HG03039 (cell line): ENCODE results near the gene KRT33B.
"Not testable (repeated sequence)": the region's sequence is repeated elsewhere in the genome, so short reads cannot be mapped to it uniquely, and the experiment has no call there.

Experiments
- ATAC-seq: cut with Tn5 transposase; IDR thresholded peaks from one replicate; pipeline ENCODE4 v1.9.1; 2021; ENCODE audit warnings: mild to moderate bottlenecking, moderate library complexity; ENCODE audit not compliant: unreplicated experiment

KRT33B gene

DNA sequence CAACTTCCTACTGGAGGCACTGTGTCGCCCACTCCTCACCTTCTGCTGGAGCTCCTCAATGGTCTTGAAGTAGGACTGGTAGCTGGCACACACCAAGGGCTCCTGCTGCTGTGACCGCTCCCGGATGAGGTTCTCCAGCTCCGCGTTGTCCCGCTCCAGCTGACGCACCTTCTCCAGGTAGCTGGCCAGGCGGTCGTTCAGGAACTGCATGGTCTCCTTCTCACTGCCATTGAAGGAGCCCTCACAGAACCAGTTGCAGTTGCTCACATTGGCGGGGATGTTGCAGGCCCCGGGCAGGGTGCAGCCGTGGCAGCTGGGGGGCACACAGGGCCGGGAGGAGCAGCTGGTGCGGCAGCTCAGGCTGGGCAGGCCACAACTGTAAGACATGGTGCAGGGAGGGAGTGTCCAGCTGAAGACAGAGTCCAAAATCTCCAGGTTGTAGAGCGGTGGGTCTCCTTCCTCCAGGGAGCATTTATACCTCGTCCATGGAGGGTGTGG is 19.2 kb downstream of the KRT33B start, which contains the start of gene KRT33A:
Gene KRT33A (minus strand): TSS at position 448 of the 498 bp plus-strand sequence. CDS start 61 bp downstream, at position 387.
- ATAC-seq, result not testable (repeated sequence)

- no peak for ATAC-seq
Observed at GRCh38 chr17:41347869-41348760, 21.5 kb downstream of the KRT33B start.

DNA sequence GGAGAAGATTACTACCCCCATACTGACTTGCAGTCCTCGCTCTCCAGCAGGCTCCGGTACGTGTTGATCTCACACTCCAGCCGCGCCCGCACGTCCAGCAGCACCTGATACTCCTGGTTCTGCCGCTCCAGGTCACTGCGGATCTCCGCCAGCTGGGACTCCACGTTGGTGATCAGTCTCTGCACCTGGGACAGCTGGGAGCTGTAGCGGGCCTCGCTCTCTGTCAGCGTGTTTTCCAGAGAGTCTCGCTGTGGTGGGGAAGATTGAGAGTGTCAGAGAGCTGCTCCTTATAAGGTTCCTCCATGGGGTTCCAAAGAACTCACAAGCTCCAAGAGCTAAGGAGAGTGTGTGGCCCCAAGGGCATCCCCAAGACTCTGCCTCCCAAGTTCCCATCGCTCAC is 23.2 kb downstream of the KRT33B start:
- not testable (repeated sequence) for ATAC-seq

GRCh38 chr17:41345992-41346391 is 23.6 kb downstream of the KRT33B start:
- ATAC-seq, result no peak

GRCh38 chr17:41343029-41343428 is 26.6 kb downstream of the KRT33B start:
- ATAC-seq, result no peak

GRCh38 chr17:41340934-41341861 is 28.4 kb downstream of the KRT33B start:
- no peak for ATAC-seq

GRCh38 chr17:41340494-41340893 is 29.1 kb downstream of the KRT33B start:
- no peak for ATAC-seq

DNA sequence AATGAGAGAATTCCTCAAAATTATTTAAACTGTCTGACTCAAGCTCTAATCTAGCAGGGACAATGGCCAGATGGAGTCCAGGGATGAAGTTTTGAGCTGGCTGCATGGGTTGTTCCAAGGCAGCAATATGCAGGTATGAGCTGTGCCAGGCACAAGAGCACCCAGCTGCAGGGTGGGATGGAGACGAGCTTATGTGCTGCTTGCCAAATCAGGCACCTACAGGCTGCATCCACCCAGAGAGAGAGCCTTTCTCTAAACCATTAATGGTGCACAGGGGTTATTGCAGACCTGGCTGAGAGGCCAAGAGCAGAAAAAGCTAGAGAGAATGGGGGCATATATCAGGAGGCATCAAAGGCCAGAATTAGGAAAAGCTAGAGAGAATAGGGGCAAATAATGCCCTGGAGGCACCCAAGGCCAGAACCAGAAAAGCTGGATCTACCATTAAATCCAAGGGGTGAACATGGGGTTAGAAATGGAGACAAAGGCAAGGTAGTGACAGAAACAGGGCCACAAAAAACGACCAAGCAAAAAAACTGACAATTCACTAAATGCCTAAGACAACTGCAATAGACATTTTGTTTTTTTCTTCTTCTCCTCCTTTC is 29.9 kb downstream of the KRT33B start:
- no peak for ATAC-seq

DNA sequence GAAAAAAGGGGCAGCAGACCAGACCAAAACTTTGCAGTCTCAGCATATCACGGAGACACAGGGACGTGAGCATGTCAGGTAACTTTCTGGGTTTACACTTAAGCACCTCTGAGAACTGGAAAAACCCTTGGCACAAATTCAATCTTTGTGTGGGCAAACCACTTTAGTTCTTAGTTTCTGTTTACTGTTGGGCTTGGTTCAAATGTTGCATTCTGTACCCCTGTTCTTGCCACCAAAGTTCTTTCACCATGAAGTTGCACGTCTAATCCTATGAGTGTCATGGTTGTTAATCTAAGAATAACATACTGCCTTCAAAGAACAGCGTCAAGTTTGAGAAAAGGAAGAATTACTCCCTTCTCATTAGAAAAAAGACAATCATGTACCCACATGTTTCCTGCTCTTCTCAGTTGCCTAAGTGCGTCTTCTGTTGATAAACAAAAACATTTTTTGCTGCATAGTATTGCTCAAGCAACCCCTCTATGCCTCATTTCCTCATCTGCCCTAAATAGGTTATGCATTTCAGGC is 30.6 kb downstream of the KRT33B start:
- no peak for ATAC-seq

DNA sequence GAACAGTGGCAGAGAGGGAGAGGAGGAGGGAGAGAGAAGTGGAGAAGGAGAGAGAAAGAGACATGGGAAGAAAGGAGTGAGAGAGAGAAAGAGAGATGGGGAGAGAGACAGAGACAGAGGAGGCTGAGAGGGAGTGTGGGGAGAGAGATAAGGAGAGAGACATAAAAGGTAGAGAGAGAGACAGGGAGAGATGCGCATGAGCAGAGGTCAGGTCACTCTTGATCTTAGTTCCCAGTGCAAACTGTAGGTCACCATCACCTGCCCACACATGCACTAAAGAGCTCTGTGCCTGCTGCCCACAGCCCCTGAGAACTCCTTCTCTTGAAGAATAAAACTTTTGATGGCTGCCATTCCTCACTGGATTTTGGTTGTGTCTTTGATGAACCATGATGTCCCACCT is 33.9 kb downstream of the KRT33B start:
- ATAC-seq, result no peak

DNA sequence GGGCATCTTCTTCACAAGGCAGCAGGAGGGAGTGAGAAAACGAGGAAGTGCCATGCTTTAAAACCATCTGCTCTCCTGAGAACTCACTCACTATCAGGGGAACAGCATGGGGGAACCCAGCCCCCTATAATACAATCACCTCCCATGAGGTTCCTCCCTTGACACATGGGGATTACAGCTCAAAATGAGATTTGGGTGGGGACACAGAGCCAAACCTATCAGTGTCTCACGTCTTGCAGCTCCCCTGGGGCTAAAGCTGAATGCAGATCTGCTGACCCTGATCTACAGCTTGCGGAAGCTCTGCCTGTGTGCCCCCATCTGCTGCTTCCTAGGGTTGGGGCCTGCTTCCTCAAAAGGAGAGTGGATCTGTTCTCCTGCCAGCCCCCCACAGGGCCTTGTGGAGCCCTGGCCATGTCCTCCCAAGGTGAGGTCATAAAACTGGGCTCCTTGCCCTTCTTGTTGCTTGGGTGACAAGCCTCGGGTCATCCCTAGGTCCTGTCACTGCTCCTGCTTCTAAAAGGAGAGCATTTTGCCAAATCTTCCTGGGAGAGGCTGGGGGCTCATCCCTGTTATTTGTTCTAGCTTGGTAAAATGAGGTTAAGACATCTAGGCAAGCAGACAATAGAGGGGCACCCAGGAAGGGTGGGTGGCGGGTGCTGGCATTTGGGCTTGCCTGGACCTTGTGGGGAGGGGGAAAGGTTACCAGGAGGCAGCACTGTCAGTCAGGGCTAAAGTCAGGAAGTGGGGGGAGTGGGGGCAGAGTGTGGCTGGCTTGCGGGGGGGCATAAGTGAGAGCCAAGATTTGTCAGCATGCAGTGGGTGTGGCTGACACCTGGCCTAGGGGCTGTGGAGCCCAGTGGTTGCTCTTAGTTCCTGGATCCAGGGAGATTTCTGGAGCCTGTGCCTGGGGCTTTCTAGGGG is 35.0 kb downstream of the KRT33B start:
- no peak for ATAC-seq

- no peak for ATAC-seq
Observed at GRCh38 chr17:41333836-41334235, 35.8 kb downstream of the KRT33B start.

GRCh38 chr17:41333098-41333497 is 36.5 kb downstream of the KRT33B start:
- ATAC-seq, result no peak

DNA sequence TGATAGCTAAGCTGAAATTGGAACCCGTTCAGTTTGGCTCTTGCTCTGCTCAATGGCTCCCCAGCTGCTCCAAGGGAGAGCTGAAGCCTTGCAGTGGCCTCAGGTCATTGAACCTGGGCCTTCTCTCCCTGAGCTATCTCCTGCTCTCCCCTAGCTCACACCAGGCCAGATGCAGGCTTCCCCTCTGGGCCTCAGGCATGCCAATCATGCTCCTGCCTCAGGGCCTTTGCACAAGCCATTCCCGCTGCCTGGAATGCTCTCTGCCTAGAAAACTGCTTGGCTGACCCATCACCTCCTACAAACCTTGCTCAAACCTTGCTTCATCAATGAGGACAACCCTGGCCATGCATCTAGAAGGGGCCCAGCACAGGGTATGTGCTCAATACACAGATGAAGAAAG is 37.4 kb downstream of the KRT33B start:
- ATAC-seq, result no peak

DNA sequence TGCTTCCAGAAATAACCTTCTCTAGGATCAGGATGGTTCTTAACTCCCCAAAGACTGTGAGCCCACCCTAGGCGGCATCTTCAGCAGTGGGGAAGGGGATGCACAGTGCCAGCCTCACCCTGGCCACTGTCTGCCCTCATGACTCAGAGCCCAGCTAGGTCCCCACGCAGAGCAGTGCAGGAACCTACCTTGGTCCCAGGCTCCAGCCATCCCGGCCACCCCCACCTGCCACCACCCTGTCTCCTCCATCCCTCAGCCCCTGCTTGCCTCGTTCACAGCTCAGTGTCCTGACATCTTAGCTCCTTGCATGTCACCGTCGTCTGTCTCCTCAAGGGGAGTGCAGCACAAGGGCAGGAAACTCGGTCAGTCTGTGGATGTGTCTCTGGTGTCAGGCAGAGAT is 38.0 kb downstream of the KRT33B start:
- no peak for ATAC-seq

DNA sequence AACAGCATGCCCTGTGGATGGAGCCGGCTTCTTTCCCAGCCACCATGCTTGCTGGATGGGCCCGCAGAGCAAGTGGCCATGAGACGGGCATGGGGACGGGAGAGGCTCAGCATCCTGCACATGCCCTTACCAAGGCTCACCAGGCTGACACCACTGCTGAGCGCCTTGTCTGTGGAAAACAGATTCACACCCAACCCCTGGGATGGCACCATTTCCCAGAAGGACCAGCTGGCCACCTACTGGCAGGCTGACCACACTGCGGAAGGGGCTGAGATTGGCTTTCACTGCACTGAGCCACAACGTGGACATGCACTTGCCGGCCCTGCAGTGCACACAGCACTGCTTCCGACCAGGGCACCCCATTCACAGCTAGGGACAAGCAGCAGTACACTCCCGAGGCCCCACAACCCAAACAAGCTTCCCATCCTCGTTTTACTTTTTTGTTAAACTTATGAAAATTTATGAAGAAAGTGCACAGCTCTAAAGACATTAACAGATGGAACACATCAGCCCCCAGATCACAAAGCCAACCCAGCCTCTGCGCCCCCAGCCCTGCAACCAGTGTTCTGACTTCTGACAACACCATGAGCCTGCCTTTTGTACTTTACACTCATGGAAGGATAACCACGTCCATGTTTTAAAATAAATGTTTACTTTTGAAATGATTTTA is 40.2 kb downstream of the KRT33B start:
- no peak for ATAC-seq

- no peak for ATAC-seq
Observed at GRCh38 chr17:41328207-41328606, 41.4 kb downstream of the KRT33B start.

DNA sequence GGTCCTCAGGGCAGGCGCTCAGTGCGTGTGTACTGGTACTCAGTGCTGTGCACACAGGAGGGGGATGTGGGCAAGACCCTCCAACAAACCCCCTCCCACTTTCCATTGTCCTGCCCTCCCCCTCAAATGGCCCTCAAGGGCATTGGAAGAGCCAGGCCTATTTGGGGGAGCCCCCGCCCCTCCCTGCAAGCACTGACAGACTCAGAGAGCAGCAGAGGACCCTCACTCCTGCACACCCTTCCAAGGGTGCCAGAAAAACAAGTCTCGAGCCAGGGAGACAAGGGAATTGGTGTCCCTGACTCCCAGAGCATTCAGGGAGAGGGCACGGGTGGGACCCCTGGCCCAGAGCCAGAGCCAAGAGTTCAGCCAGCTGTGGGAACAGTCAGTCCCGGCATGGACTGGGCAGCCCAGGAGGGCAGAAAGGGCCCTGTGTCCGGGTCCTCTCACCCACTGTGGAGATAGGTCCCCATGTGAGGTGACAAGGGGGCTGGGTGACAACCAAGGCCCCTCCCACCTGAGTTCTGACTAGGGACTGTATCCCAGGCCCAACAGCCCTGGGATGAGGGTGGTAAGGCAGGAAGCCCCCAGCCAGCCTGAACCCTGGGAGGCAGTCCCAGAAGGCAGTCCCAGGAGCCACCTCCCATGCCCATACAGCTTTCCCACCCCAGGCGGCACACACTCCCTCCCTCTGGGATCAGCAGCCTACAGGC is 42.0 kb downstream of the KRT33B start:
- no peak for ATAC-seq
